Stomach (tissue), 9 donors: ENCODE results near the gene NANS. TPM values are rescaled to one million over a fixed set of nuclear protein-coding genes. Genes with fewer than 3 reads are reported as not detected.

Experiments
- DNase-seq, 2 donors: peaks; one replicate each; pipeline versions ENCODE4 v3.0.0 to v3.0.0-alpha.2; 2013 to 2019
- H3K27ac ChIP-seq, 5 donors: fragments of 200-600 bp in 4 of 5; sonication (generic) in 4 of 5; one replicate each; pipeline ENCODE4 v1.5.1; 2013 to 2019; ENCODE audit warnings: mild to moderate bottlenecking in 1 of 5, moderate library complexity in 1 of 5
- H3K27me3 ChIP-seq, 3 donors: fragments of 200-600 bp; sonication (generic); one replicate each; pipeline ENCODE4 v1.5.1; 2017 to 2019; ENCODE audit warnings: mixed run types in 1 of 3
- H3K36me3 ChIP-seq, 4 donors: fragments of 200-600 bp; sonication (generic); 1 replicate in 3 of 4; 2 replicates in 1 of 4; pipeline ENCODE4 v1.5.1; 2016 to 2019
- H3K4me1 ChIP-seq, 4 donors: fragments of 200-600 bp; sonication (generic); one replicate each; pipeline ENCODE4 v1.5.1; 2016 to 2019
- H3K4me3 ChIP-seq, 4 donors: fragments of 200-600 bp; sonication (generic) in 3 of 4; one replicate each; pipeline ENCODE4 v1.5.1; 2016 to 2019; ENCODE audit warnings: mild to moderate bottlenecking in 1 of 4
- H3K9me3 ChIP-seq, 4 donors: fragments of 200-600 bp; sonication (generic); one replicate each; pipeline ENCODE4 v1.5.1; 2016 to 2019
- EP300 ChIP-seq: sonication (generic); formaldehyde crosslinking; IDR thresholded peaks from one replicate; pipeline ENCODE4 v1.6.1; 2017; ENCODE audit warnings: antibody characterized with exemption
- POLR2A ChIP-seq, 4 donors: fragments of 450-650 bp; IDR thresholded peaks; one replicate each; pipeline ENCODE4 v1.6.1; 2016; ENCODE audit warnings: antibody characterized with exemption in 4 of 4, control low read depth in 2 of 4, mild to moderate bottlenecking in 1 of 4, moderate library complexity in 1 of 4
- POLR2AphosphoS5 ChIP-seq, 3 donors: sonication (generic); formaldehyde crosslinking; IDR thresholded peaks; one replicate each; pipeline ENCODE4 v1.6.1; 2016; ENCODE audit warnings: antibody characterized with exemption in 3 of 3
- WGBS, 5 donors: extraction: QIAGEN DNeasy Blood & Tissue Kit in 3 of 5; methylation state at CpG; one replicate each; pipeline versions ENCODE4 v1.1.5 to v1.1.7; 2013 to 2018; 5-methylcytosine and 5-hydroxymethylcytosine counted together
- intact Hi-C: fragments of 100-400 bp; cut with DNase I; formaldehyde crosslinking; loops from one replicate; pipeline ENCODE4 v1.15.1; 2023; ENCODE audit warnings: low total_unique reads
- polyA plus RNA-seq, 3 donors: library from polyadenylated mRNA; stranded (reverse); fragments of 200-250 nt; gene quantifications; one replicate each; pipeline ENCODE4 v1.2.3, GENCODE V29; 2013
- total RNA-seq, 5 donors: library from RNA; depleted of rRNA; stranded (reverse); fragments of >200 nt; gene quantifications; one replicate each; pipeline versions ENCODE4 v1.1.0 to v1.2.3, GENCODE V29; 2014 to 2016
- TF ChIP-seq, protein P1 (sequence below), 7 experiments: fragments of 450-650 bp in 4 of 7; fragments of 200-600 bp in 3 of 7; sonication (generic) in 3 of 7; IDR thresholded peaks; one replicate each; pipeline ENCODE4 v1.5.1; 2016 to 2019; ENCODE audit warnings: antibody characterized with exemption in 7 of 7, control low read depth in 2 of 7, mild to moderate bottlenecking in 1 of 7
- donor health status: healthy with polysubstance abuse.
- donor health status: Bipolar disorder and iron deficiency.
- donor health status: healthy.

Gene NANS
- total and polyA plus RNA-seq, 8 donors, result 12.1 to 261 (median 92.1) TPM

DNA sequence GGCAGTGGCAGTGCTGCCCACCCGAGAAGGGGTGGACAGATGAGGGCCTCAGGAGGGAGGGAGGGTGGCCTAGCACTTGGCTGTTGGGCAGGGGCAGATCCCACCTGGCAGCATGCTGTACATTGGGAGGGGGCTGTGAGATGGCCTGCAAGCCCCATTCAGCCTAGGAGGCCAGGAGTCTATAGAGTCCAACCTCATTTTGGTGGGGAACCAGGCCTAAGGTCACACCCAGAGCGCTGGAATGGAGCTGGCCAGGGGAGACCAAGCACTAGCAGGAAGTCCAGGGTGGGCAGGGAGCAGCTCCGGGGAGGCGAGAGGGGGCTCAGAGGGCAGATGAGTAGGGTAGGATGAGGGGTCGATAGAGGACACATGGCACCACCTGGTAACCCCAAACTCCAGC is 39.6 kb downstream of the NANS start:
- Histone ChIP-seq H3K36me3 (peaks cover 5 to 61% (median 36%) of the 10 kb centered on the region in 4 donors), H3K9me3 (no peaks in the 10 kb centered on the region), H3K4me3 (no peak overlapping the region), H3K4me1 (peaks cover 0 to 13% (median 5%) of the 10 kb centered on the region in 4 donors), H3K27me3 (no peaks in the 10 kb centered on the region), H3K27ac (no peak overlapping the region)
- no peak for DNase-seq
- 91 to 98% (median 94%) methylated on average over 4 to 5 of the region's 5 CpGs for WGBS, 5 donors
- no peak for TF ChIP-seq POLR2AphosphoS5 (IDR thresholded peaks at IDR 0.05)
- no peak for TF ChIP-seq EP300
- TF ChIP-seq, protein P1, sequence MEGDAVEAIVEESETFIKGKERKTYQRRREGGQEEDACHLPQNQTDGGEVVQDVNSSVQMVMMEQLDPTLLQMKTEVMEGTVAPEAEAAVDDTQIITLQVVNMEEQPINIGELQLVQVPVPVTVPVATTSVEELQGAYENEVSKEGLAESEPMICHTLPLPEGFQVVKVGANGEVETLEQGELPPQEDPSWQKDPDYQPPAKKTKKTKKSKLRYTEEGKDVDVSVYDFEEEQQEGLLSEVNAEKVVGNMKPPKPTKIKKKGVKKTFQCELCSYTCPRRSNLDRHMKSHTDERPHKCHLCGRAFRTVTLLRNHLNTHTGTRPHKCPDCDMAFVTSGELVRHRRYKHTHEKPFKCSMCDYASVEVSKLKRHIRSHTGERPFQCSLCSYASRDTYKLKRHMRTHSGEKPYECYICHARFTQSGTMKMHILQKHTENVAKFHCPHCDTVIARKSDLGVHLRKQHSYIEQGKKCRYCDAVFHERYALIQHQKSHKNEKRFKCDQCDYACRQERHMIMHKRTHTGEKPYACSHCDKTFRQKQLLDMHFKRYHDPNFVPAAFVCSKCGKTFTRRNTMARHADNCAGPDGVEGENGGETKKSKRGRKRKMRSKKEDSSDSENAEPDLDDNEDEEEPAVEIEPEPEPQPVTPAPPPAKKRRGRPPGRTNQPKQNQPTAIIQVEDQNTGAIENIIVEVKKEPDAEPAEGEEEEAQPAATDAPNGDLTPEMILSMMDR (IDR thresholded peaks at IDR 0.05), result no peak
- no peak for TF ChIP-seq POLR2A (IDR thresholded peaks at IDR 0.05)
- intact Hi-C loops, result loop anchor here (10.0 kb wide), 1 partner anchor 89 kb away; no protein-coding TSS in a partner anchor

DNA sequence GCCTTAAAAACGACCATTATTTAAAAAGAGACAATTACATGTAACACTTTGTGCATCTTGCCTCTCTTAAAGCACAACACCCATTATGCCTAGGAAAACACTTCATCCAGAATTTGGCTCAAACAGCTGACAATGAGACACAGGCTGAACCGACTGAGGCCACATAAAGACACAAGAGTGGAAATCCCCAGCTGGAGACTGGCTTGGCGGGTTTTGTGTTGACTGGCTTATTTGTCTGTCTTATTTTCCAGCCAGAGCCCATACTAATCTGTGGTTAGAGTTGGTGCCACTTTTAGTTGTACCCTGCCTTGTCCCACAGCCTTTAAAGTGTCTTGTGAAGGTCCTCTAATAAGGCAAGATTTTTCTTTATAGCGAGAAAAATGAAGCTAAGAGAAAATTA is 41.3 kb downstream of the NANS start:
- H3K9me3 ChIP-seq, result no peaks in the 10 kb centered on the region
- no peak overlapping the region for H3K27ac ChIP-seq
- 46 to 74% (median 59%) methylated on average over 4 of the region's 4 CpGs for WGBS, 5 donors
- intact Hi-C loops, result loop anchor here (10.0 kb wide), 1 partner anchor 87 kb away; no protein-coding TSS in a partner anchor
- H3K4me1 ChIP-seq, result peaks cover 0 to 13% (median 5%) of the 10 kb centered on the region in 4 donors
- DNase-seq, result peak in 1 of 2 donors; percentile 57
- peaks cover 5 to 61% (median 34%) of the 10 kb centered on the region in 4 donors for H3K36me3 ChIP-seq
- no peak overlapping the region for H3K4me3 ChIP-seq
- TF ChIP-seq POLR2AphosphoS5 (IDR thresholded peaks at IDR 0.05) (no peak), POLR2A (IDR thresholded peaks at IDR 0.05) (no peak), EP300 (no peak)
- TF ChIP-seq, protein P1 (IDR thresholded peaks at IDR 0.05), result no peak
- no peaks in the 10 kb centered on the region for H3K27me3 ChIP-seq

DNA sequence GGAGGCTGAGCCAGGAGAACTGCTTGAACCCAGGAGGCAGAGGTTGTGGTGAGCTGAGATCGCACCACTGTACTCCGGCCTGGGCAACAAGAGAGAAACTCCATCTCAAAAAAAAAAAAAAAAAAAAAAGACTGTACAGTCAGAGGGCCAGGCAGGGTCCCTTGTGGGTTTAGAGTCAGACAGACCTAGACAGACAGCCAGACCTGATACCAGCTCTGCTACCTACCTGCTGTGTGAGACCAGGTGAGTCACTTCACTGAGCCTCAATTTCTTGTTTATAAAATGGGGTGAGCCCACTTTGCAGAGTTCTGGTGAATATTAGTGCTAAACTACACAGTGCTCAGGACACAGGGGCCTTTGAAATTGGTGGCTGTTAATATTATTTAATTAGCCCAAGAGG is 42.8 kb downstream of the NANS start:
- DNase-seq, result no peak
- WGBS, 5 donors, result 93 to 97% (median 96%) methylated on average over 2 of the region's 2 CpGs
- Histone ChIP-seq H3K4me3 (no peak overlapping the region), H3K9me3 (no peaks in the 10 kb centered on the region), H3K27me3 (no peaks in the 10 kb centered on the region), H3K27ac (peak overlapping the region in 1 of 5 donors; percentile 11), H3K36me3 (peaks cover 5 to 58% (median 29%) of the 10 kb centered on the region in 4 donors), H3K4me1 (peaks cover 0 to 13% (median 5%) of the 10 kb centered on the region in 4 donors)
- TF ChIP-seq, protein P1 (IDR thresholded peaks at IDR 0.05), result no peak
- TF ChIP-seq EP300, result no peak
- TF ChIP-seq POLR2AphosphoS5 (IDR thresholded peaks at IDR 0.05), result no peak
- no peak for TF ChIP-seq POLR2A (IDR thresholded peaks at IDR 0.05)
- intact Hi-C loops, result loop anchor here (10.0 kb wide), 1 partner anchor 85 kb away; no protein-coding TSS in a partner anchor

DNA sequence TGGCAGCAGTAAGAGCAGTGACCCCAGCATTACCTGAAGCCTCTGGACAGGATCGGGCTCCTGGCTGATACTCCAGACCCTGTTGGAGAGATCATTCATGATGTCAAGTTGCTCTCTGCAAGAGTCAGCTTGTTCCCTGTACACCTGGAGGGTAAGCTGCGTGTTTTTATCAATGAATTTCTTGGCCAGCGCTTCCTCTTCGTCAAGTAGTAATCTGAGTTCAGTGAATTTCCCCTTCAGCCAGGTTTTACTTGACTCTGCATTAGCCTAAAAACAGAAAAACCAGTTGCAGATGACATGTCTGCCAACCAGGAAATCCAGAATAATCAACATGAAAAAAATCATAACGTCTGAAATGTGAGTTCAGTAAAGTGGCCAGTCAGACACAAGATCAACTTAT is 43.4 kb downstream of the NANS start:
- TF ChIP-seq EP300, result no peak
- no peak for TF ChIP-seq POLR2A (IDR thresholded peaks at IDR 0.05)
- TF ChIP-seq, protein P1 (IDR thresholded peaks at IDR 0.05), result no peak
- no peak for TF ChIP-seq POLR2AphosphoS5 (IDR thresholded peaks at IDR 0.05)
- peaks cover 5 to 58% (median 25%) of the 10 kb centered on the region in 4 donors for H3K36me3 ChIP-seq
- intact Hi-C loops, result loop anchor here (10.0 kb wide), 1 partner anchor 85 kb away; no protein-coding TSS in a partner anchor
- peak in 1 of 2 donors; percentile 41 for DNase-seq
- no peaks in the 10 kb centered on the region for H3K27me3 ChIP-seq
- WGBS, 5 donors, result 28 to 57% (median 40%) methylated on average over 5 of the region's 5 CpGs
- H3K27ac ChIP-seq, result peak overlapping the region in 1 of 5 donors; percentile 11
- peaks cover 0 to 13% (median 5%) of the 10 kb centered on the region in 4 donors for H3K4me1 ChIP-seq
- no peak overlapping the region for H3K4me3 ChIP-seq
- H3K9me3 ChIP-seq, result no peaks in the 10 kb centered on the region
